ENCODE data around the gene KSR2.

The KSR2 gene

GRCh38 chr12:117473856-117474255 is 494.9 kb downstream of the KSR2 start:
- Histone ChIP-seq H2BK120ac (ENCODE audit: low read depth, low read length) (no peak overlapping the region), H2AK5ac (ENCODE audit: low read length, severe bottlenecking) (no peak overlapping the region), H3K27me3 (ENCODE audit: control insufficient read depth in 1 of 2, insufficient read depth in 1 of 2, low read length in 2 of 2) (peaks cover 0 to 39% of the 10 kb centered on the region in 2 experiments), H4K91ac (ENCODE audit: low read length) (no peak overlapping the region), H4K8ac (ENCODE audit: low read length) (no peak overlapping the region), H2AFZ (ENCODE audit: low read depth, low read length) (no peak overlapping the region), H3K4ac (ENCODE audit: low read depth in 1 of 2, low read length in 2 of 2) (no peak overlapping the region), H3K79me1 (replicated peaks; ENCODE audit: low read length, poor library complexity, severe bottlenecking) (no peaks in the 10 kb centered on the region), H3K4me3 (ENCODE audit: insufficient read depth in 1 of 2, low read depth in 1 of 2, low read length in 2 of 2) (no peak overlapping the region), H3K23ac (ENCODE audit: low read length in 2 of 2) (no peak overlapping the region), H3K18ac (ENCODE audit: low read depth in 1 of 2, low read length in 2 of 2) (no peak overlapping the region), H3K9me3 (ENCODE audit: control insufficient read depth, low read length) (peaks cover 15% of the 10 kb centered on the region), H3K4me1 (ENCODE audit: control insufficient read depth, insufficient read depth, low read depth, low read length) (no peaks in the 10 kb centered on the region), H3K27ac (ENCODE audit: low read length, poor library complexity, severe bottlenecking) (no peak overlapping the region), H2BK12ac (ENCODE audit: low read length in 2 of 2) (no peak overlapping the region), H3K14ac (ENCODE audit: low read length in 2 of 2) (no peak overlapping the region), H2BK15ac (ENCODE audit: low read depth, poor library complexity, severe bottlenecking) (no peak overlapping the region), H2BK5ac (ENCODE audit: low read depth, low read length, poor library complexity, severe bottlenecking) (no peak overlapping the region), H3K36me3 (ENCODE audit: control insufficient read depth in 1 of 2, insufficient read depth in 2 of 2, low read depth in 1 of 2, low read length in 2 of 2) (no peaks in the 10 kb centered on the region), H3K9ac (ENCODE audit: low read length) (no peak overlapping the region), H3K4me2 (ENCODE audit: low read length, poor library complexity, severe bottlenecking) (no peak overlapping the region)
- 67% methylated on average over 3 of the region's 3 CpGs for WGBS
- DNase-seq, result no peak

GRCh38 chr12:117472983-117473382 is 495.8 kb downstream of the KSR2 start:
- WGBS, result 20% methylated on average over 5 of the region's 5 CpGs
- DNase-seq, result no peak
- Histone ChIP-seq H3K14ac (ENCODE audit: low read length in 2 of 2) (no peak overlapping the region), H2AFZ (ENCODE audit: low read depth, low read length) (no peak overlapping the region), H4K91ac (ENCODE audit: low read length) (no peak overlapping the region), H3K18ac (ENCODE audit: low read depth in 1 of 2, low read length in 2 of 2) (no peak overlapping the region), H3K27ac (ENCODE audit: low read length, poor library complexity, severe bottlenecking) (no peak overlapping the region), H2AK5ac (ENCODE audit: low read length, severe bottlenecking) (no peak overlapping the region), H3K4ac (ENCODE audit: low read depth in 1 of 2, low read length in 2 of 2) (no peak overlapping the region), H3K36me3 (ENCODE audit: control insufficient read depth in 1 of 2, insufficient read depth in 2 of 2, low read depth in 1 of 2, low read length in 2 of 2) (no peaks in the 10 kb centered on the region), H4K8ac (ENCODE audit: low read length) (no peak overlapping the region), H3K9me3 (ENCODE audit: control insufficient read depth, low read length) (peaks cover 15% of the 10 kb centered on the region), H3K27me3 (ENCODE audit: control insufficient read depth in 1 of 2, insufficient read depth in 1 of 2, low read length in 2 of 2) (peaks cover 0 to 47% of the 10 kb centered on the region in 2 experiments), H3K4me2 (ENCODE audit: low read length, poor library complexity, severe bottlenecking) (no peak overlapping the region), H2BK12ac (ENCODE audit: low read length in 2 of 2) (no peak overlapping the region), H2BK15ac (ENCODE audit: low read depth, poor library complexity, severe bottlenecking) (no peak overlapping the region), H3K23ac (ENCODE audit: low read length in 2 of 2) (no peak overlapping the region), H3K9ac (ENCODE audit: low read length) (no peak overlapping the region), H3K4me1 (ENCODE audit: control insufficient read depth, insufficient read depth, low read depth, low read length) (peaks cover 2% of the 10 kb centered on the region), H2BK5ac (ENCODE audit: low read depth, low read length, poor library complexity, severe bottlenecking) (no peak overlapping the region), H2BK120ac (ENCODE audit: low read depth, low read length) (no peak overlapping the region), H3K4me3 (ENCODE audit: insufficient read depth in 1 of 2, low read depth in 1 of 2, low read length in 2 of 2) (no peak overlapping the region), H3K79me1 (replicated peaks; ENCODE audit: low read length, poor library complexity, severe bottlenecking) (no peaks in the 10 kb centered on the region)

GRCh38 chr12:117470804-117471203 is 498.0 kb downstream of the KSR2 start:
- Histone ChIP-seq H3K4me1 (ENCODE audit: control insufficient read depth, insufficient read depth, low read depth, low read length) (peaks cover 2% of the 10 kb centered on the region), H3K14ac (ENCODE audit: low read length in 2 of 2) (no peak overlapping the region), H3K4me2 (ENCODE audit: low read length, poor library complexity, severe bottlenecking) (no peak overlapping the region), H3K79me1 (replicated peaks; ENCODE audit: low read length, poor library complexity, severe bottlenecking) (no peaks in the 10 kb centered on the region), H3K4me3 (ENCODE audit: insufficient read depth in 1 of 2, low read depth in 1 of 2, low read length in 2 of 2) (no peak overlapping the region), H3K27me3 (ENCODE audit: control insufficient read depth in 1 of 2, insufficient read depth in 1 of 2, low read length in 2 of 2) (peaks cover 0 to 53% of the 10 kb centered on the region in 2 experiments), H2BK15ac (ENCODE audit: low read depth, poor library complexity, severe bottlenecking) (no peak overlapping the region), H2BK12ac (ENCODE audit: low read length in 2 of 2) (no peak overlapping the region), H2BK120ac (ENCODE audit: low read depth, low read length) (no peak overlapping the region), H4K91ac (ENCODE audit: low read length) (no peak overlapping the region), H3K36me3 (ENCODE audit: control insufficient read depth in 1 of 2, insufficient read depth in 2 of 2, low read depth in 1 of 2, low read length in 2 of 2) (no peaks in the 10 kb centered on the region), H3K4ac (ENCODE audit: low read depth in 1 of 2, low read length in 2 of 2) (no peak overlapping the region), H3K9me3 (ENCODE audit: control insufficient read depth, low read length) (peaks cover 11% of the 10 kb centered on the region), H3K27ac (ENCODE audit: low read length, poor library complexity, severe bottlenecking) (no peak overlapping the region), H4K8ac (ENCODE audit: low read length) (no peak overlapping the region), H2BK5ac (ENCODE audit: low read depth, low read length, poor library complexity, severe bottlenecking) (no peak overlapping the region), H3K9ac (ENCODE audit: low read length) (no peak overlapping the region), H2AFZ (ENCODE audit: low read depth, low read length) (no peak overlapping the region), H2AK5ac (ENCODE audit: low read length, severe bottlenecking) (no peak overlapping the region), H3K23ac (ENCODE audit: low read length in 2 of 2) (no peak overlapping the region), H3K18ac (ENCODE audit: low read depth in 1 of 2, low read length in 2 of 2) (no peak overlapping the region)
- 42% methylated on average over 2 of the region's 2 CpGs for WGBS
- no peak for DNase-seq

- Histone ChIP-seq H2AFZ (ENCODE audit: low read depth, low read length) (no peak overlapping the region), H3K9me3 (ENCODE audit: control insufficient read depth, low read length) (peaks cover 8% of the 10 kb centered on the region), H2BK120ac (ENCODE audit: low read depth, low read length) (no peak overlapping the region), H3K4me2 (ENCODE audit: low read length, poor library complexity, severe bottlenecking) (no peak overlapping the region), H2BK12ac (ENCODE audit: low read length in 2 of 2) (no peak overlapping the region), H3K4me1 (ENCODE audit: control insufficient read depth, insufficient read depth, low read depth, low read length) (peaks cover 2% of the 10 kb centered on the region), H3K4me3 (ENCODE audit: insufficient read depth in 1 of 2, low read depth in 1 of 2, low read length in 2 of 2) (no peak overlapping the region), H2AK5ac (ENCODE audit: low read length, severe bottlenecking) (no peak overlapping the region), H3K23ac (ENCODE audit: low read length in 2 of 2) (no peak overlapping the region), H3K36me3 (ENCODE audit: control insufficient read depth in 1 of 2, insufficient read depth in 2 of 2, low read depth in 1 of 2, low read length in 2 of 2) (no peaks in the 10 kb centered on the region), H3K4ac (ENCODE audit: low read depth in 1 of 2, low read length in 2 of 2) (no peak overlapping the region), H2BK15ac (ENCODE audit: low read depth, poor library complexity, severe bottlenecking) (no peak overlapping the region), H3K79me1 (replicated peaks; ENCODE audit: low read length, poor library complexity, severe bottlenecking) (no peaks in the 10 kb centered on the region), H3K27me3 (ENCODE audit: control insufficient read depth in 1 of 2, insufficient read depth in 1 of 2, low read length in 2 of 2) (peaks cover 0 to 48% of the 10 kb centered on the region in 2 experiments), H3K18ac (ENCODE audit: low read depth in 1 of 2, low read length in 2 of 2) (no peak overlapping the region), H2BK5ac (ENCODE audit: low read depth, low read length, poor library complexity, severe bottlenecking) (no peak overlapping the region), H3K14ac (ENCODE audit: low read length in 2 of 2) (no peak overlapping the region), H4K8ac (ENCODE audit: low read length) (no peak overlapping the region), H3K27ac (ENCODE audit: low read length, poor library complexity, severe bottlenecking) (no peak overlapping the region), H3K9ac (ENCODE audit: low read length) (no peak overlapping the region), H4K91ac (ENCODE audit: low read length) (no peak overlapping the region)
- WGBS, result 67% methylated on average over 4 of the region's 4 CpGs
- DNase-seq, result no peak
Measured at GRCh38 chr12:117469883-117470483, 498.8 kb downstream of the KSR2 start.

All from mesenchymal stem cell (in vitro differentiated cells and primary cell).